ENCODE results near the gene RAPGEF1. TPM values are rescaled to one million over a fixed set of nuclear protein-coding genes. Genes with fewer than 3 reads are reported as not detected.

RAPGEF1 gene
- total and polyA plus RNA-seq, 2 of the 13 experiments (the other 11 are each of a cell fraction or from before 2014, with no cell fraction given), result 21.2 to 38.9 TPM

DNA sequence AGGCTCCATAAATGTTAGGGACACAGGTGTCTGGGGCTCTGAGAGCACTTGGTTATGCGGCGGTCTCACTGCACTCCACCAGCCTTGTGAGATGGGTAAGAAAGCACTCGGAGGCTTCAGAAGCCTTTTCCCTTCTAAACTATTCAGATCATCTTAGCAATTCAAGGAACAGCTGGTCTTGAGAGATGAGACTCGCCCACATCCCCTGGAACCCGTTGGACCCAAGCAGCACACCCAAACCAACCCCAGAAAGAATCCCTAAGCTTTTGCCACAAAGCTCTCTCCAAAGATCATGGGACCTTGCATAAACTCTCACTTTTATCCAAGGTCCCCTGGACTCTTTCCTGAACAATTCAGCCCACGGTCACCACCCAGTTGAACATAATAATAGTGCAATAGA, 90.2 kb downstream of the RAPGEF1 start:
- no TSS peak for BruUV-seq (replicated peaks)
- no peaks in the 10 kb centered on the region for H4K20me1 ChIP-seq (ENCODE audit: insufficient read depth, low read length)

GRCh38 chr9:131645078-131645776, 94.6 kb downstream of the RAPGEF1 start:
- ATAC-seq, result no peak
- BruUV-seq (replicated peaks), result no TSS peak
- Histone ChIP-seq H3K27me3 (ENCODE audit: control insufficient read depth in 1 of 2, insufficient read depth in 2 of 2, low read length in 2 of 2) (no peaks in the 10 kb centered on the region), H2AFZ (ENCODE audit: low read length) (no peak overlapping the region), H3K27ac (ENCODE audit: extremely low read length, insufficient read depth, low read length) (no peak overlapping the region), H3K4me1 (ENCODE audit: insufficient read depth, low read length) (no peaks in the 10 kb centered on the region), H3K9ac (ENCODE audit: insufficient read depth, low read depth, low read length) (no peak overlapping the region), H4K20me1 (ENCODE audit: insufficient read depth, low read length) (no peaks in the 10 kb centered on the region), H3K79me2 (ENCODE audit: insufficient read depth, low read length) (no peaks in the 10 kb centered on the region), H3K4me2 (ENCODE audit: low read depth, low read length) (no peak overlapping the region), H3K4me3 (replicated peaks in 1 of 3; ENCODE audit: insufficient read depth in 1 of 3, low read depth in 2 of 3, low read length in 3 of 3) (no peak overlapping the region), H3K36me3 (replicated peaks in 1 of 2; ENCODE audit: control insufficient read depth in 1 of 2, insufficient read depth in 2 of 2, low read length in 2 of 2) (peaks cover 12 to 54% of the 10 kb centered on the region in 2 experiments; a peak in 4 of 5 replicates), H3K9me3 (ENCODE audit: low read length) (no peaks in the 10 kb centered on the region)
- DNase-seq (ENCODE audit: low spot score), result no peak
- ChIA-PET POLR2A (no interaction called here), CTCF (ENCODE audit: low intra/inter-chr PET ratio, low total read pairs) (no interaction called here)
- 97% methylated on average over 11 of the region's 13 CpGs for WGBS (ENCODE audit: low lambda C conversion rate)
- intact Hi-C loops (cut with micrococcal nuclease; ENCODE audit: unreplicated experiment), result no loop called here
- in situ Hi-C loops (cut with HindIII; ENCODE audit: extremely low pct_ligation_motif_present, low pct_unique_long_range_greater_than_20kb), result no loop called here
- FAIRE-seq, result no peak
- TF ChIP-seq ZNF446 (CRISPR knock-in tag; IDR thresholded peaks at IDR 0.05) (no peak), ARNT2 (CRISPR knock-in tag; IDR thresholded peaks at IDR 0.05; ENCODE audit: low read depth) (no peak), ZNF543 (CRISPR knock-in tag; IDR thresholded peaks at IDR 0.05) (no peak), CHD2 (IDR thresholded peaks at IDR 0.05; ENCODE audit: low read depth, low read length) (no peak), ZNF234 (CRISPR knock-in tag; conservative IDR thresholded peaks at IDR 0.05) (no peak), YY1 (IDR thresholded peaks at IDR 0.05; ENCODE audit: insufficient read depth, insufficient replicate concordance, low read depth, low read length) (no peak), HOXA9 (CRISPR knock-in tag; IDR thresholded peaks at IDR 0.05; ENCODE audit: borderline replicate concordance) (no peak), ZSCAN21 (CRISPR knock-in tag; IDR thresholded peaks at IDR 0.05; ENCODE audit: borderline replicate concordance) (no peak), SP2 (CRISPR knock-in tag; IDR thresholded peaks at IDR 0.05) (no peak)
- TF ChIP-seq, protein P1, sequence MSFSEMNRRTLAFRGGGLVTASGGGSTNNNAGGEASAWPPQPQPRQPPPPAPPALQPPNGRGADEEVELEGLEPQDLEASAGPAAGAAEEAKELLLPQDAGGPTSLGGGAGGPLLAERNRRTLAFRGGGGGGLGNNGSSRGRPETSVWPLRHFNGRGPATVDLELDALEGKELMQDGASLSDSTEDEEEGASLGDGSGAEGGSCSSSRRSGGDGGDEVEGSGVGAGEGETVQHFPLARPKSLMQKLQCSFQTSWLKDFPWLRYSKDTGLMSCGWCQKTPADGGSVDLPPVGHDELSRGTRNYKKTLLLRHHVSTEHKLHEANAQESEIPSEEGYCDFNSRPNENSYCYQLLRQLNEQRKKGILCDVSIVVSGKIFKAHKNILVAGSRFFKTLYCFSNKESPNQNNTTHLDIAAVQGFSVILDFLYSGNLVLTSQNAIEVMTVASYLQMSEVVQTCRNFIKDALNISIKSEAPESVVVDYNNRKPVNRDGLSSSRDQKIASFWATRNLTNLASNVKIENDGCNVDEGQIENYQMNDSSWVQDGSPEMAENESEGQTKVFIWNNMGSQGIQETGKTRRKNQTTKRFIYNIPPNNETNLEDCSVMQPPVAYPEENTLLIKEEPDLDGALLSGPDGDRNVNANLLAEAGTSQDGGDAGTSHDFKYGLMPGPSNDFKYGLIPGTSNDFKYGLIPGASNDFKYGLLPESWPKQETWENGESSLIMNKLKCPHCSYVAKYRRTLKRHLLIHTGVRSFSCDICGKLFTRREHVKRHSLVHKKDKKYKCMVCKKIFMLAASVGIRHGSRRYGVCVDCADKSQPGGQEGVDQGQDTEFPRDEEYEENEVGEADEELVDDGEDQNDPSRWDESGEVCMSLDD (CRISPR knock-in tag; IDR thresholded peaks at IDR 0.05; ENCODE audit: borderline replicate concordance), result no peak
- TF ChIP-seq, protein P2, sequence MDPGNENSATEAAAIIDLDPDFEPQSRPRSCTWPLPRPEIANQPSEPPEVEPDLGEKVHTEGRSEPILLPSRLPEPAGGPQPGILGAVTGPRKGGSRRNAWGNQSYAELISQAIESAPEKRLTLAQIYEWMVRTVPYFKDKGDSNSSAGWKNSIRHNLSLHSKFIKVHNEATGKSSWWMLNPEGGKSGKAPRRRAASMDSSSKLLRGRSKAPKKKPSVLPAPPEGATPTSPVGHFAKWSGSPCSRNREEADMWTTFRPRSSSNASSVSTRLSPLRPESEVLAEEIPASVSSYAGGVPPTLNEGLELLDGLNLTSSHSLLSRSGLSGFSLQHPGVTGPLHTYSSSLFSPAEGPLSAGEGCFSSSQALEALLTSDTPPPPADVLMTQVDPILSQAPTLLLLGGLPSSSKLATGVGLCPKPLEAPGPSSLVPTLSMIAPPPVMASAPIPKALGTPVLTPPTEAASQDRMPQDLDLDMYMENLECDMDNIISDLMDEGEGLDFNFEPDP (CRISPR knock-in tag; conservative IDR thresholded peaks at IDR 0.05), result no peak

More for the DNA sequence above, 90.2 kb downstream of the RAPGEF1 start:
- Histone ChIP-seq H3K79me2 (ENCODE audit: insufficient read depth, low read length) (peaks cover 22% of the 10 kb centered on the region), H3K36me3 (replicated peaks in 1 of 2; ENCODE audit: control insufficient read depth in 1 of 2, insufficient read depth in 2 of 2, low read length in 2 of 2) (peaks cover 5 to 33% of the 10 kb centered on the region in 2 experiments; a peak in 4 of 5 replicates), H3K27ac (ENCODE audit: extremely low read length, insufficient read depth, low read length) (no peak overlapping the region), H3K4me3 (replicated peaks in 1 of 3; ENCODE audit: insufficient read depth in 1 of 3, low read depth in 2 of 3, low read length in 3 of 3) (no peak overlapping the region), H3K27me3 (ENCODE audit: control insufficient read depth in 1 of 2, insufficient read depth in 2 of 2, low read length in 2 of 2) (no peaks in the 10 kb centered on the region), H3K4me1 (ENCODE audit: insufficient read depth, low read length) (peaks cover 21% of the 10 kb centered on the region), H3K9ac (ENCODE audit: insufficient read depth, low read depth, low read length) (no peak overlapping the region), H2AFZ (ENCODE audit: low read length) (no peak overlapping the region), H3K9me3 (ENCODE audit: low read length) (no peaks in the 10 kb centered on the region), H3K4me2 (ENCODE audit: low read depth, low read length) (no peak overlapping the region)
- FAIRE-seq, result no peak
- POLR2A ChIA-PET, result interaction anchor here (0.9 kb wide), 1 partner anchor 26 kb away, joined by 3 read pairs; no protein-coding TSS in a partner anchor
- in situ Hi-C loops (cut with HindIII; ENCODE audit: extremely low pct_ligation_motif_present, low pct_unique_long_range_greater_than_20kb) (loop anchor here (10.0 kb wide), 1 partner anchor 85 kb away; no protein-coding TSS in a partner anchor), intact Hi-C loops (cut with micrococcal nuclease; ENCODE audit: unreplicated experiment) (no loop called here)
- no peak for ATAC-seq
- CTCF ChIA-PET (ENCODE audit: low intra/inter-chr PET ratio, low total read pairs), result no interaction called here
- WGBS (ENCODE audit: low lambda C conversion rate), result 96% methylated on average over 6 of the region's 6 CpGs
- DNase-seq (ENCODE audit: low spot score), result no peak
- TF ChIP-seq ZFP37 (CRISPR knock-in tag; IDR thresholded peaks at IDR 0.05; ENCODE audit: borderline replicate concordance) (no peak), ZNF576 (CRISPR knock-in tag; IDR thresholded peaks at IDR 0.05) (no peak), NFIB (CRISPR knock-in tag; IDR thresholded peaks at IDR 0.05; ENCODE audit: borderline replicate concordance) (no peak)
